Fibroblast of lung (primary cell): ENCODE results near the gene XYLT1. TPM values are rescaled to one million over a fixed set of nuclear protein-coding genes. Genes with fewer than 3 reads are reported as not detected.
A peak's percentile ranks its signal among the peaks of the same experiment; 100 is the strongest.

ENCODE experiments used
- DNase-seq, 2 donors: peaks; one replicate each; pipeline versions ENCODE4 v3.0.0 to v3.0.0-alpha.2; 2010; ENCODE audit warnings: low read depth in 2 of 2
- H2AFZ ChIP-seq: 2 replicates; pipeline ENCODE4 v1.5.1; 2012; ENCODE audit warnings: low read length, control low read depth, inconsistent platforms
- H3K27ac ChIP-seq: 2 replicates; pipeline ENCODE4 v1.5.1; 2011; ENCODE audit warnings: low read length, control low read depth; ENCODE audit not compliant: insufficient read depth
- H3K27me3 ChIP-seq: 2 replicates; pipeline ENCODE4 v1.5.1; 2011; ENCODE audit warnings: mild to moderate bottlenecking, low read length; ENCODE audit not compliant: control insufficient read depth, insufficient read depth
- H3K36me3 ChIP-seq: 2 replicates; pipeline ENCODE4 v1.5.1; 2011; ENCODE audit warnings: low read length; ENCODE audit not compliant: control insufficient read depth, insufficient read depth
- H3K4me1 ChIP-seq: 2 replicates; pipeline ENCODE4 v1.5.1; 2011; ENCODE audit warnings: low read length; ENCODE audit not compliant: control insufficient read depth, insufficient read depth; ENCODE audit errors: extremely low read depth
- H3K4me2 ChIP-seq: 2 replicates; pipeline ENCODE4 v1.5.1; 2011; ENCODE audit warnings: low read length, control low read depth; ENCODE audit not compliant: insufficient read depth; ENCODE audit errors: extremely low read depth
- H3K4me3 ChIP-seq, 4 experiments: fragments of 200-600 bp in 1 of 4; sonication (generic) in 1 of 4; replicated peaks in 1 of 4; 2 replicates each; pipeline ENCODE4 v1.5.1; 2011 to 2016; ENCODE audit warnings: low read length in 4 of 4, low read depth in 3 of 4, mild to moderate bottlenecking in 3 of 4, control low read depth in 2 of 4, inconsistent platforms in 1 of 4, mixed read lengths in 1 of 4; ENCODE audit not compliant: insufficient read depth in 1 of 4; ENCODE audit errors: control extremely low read depth in 1 of 4
- H3K79me2 ChIP-seq: 2 replicates; pipeline ENCODE4 v1.5.1; 2012; ENCODE audit warnings: mild to moderate bottlenecking, low read length, inconsistent platforms; ENCODE audit not compliant: control insufficient read depth, insufficient read depth
- H3K9ac ChIP-seq: 2 replicates; pipeline ENCODE4 v1.5.1; 2011; ENCODE audit warnings: mild to moderate bottlenecking, low read length, control low read depth; ENCODE audit not compliant: insufficient read depth
- H3K9me3 ChIP-seq: 2 replicates; pipeline ENCODE4 v1.5.1; 2012; ENCODE audit warnings: low read depth, low read length; ENCODE audit not compliant: control insufficient read depth, insufficient read depth
- H4K20me1 ChIP-seq: 2 replicates; pipeline ENCODE4 v1.5.1; 2011; ENCODE audit warnings: low read length; ENCODE audit not compliant: control insufficient read depth, insufficient read depth; ENCODE audit errors: extremely low read depth
- CTCF ChIP-seq, 2 donors: IDR thresholded peaks in 1 of 2; conservative IDR thresholded peaks in 1 of 2; 1 replicate in 1 of 2; 2 replicates in 1 of 2; pipeline ENCODE4 v1.5.1; 2011 to 2012; ENCODE audit warnings: low read length in 2 of 2, control low read depth in 1 of 2, inconsistent platforms in 1 of 2, low read depth in 1 of 2, mild to moderate bottlenecking in 1 of 2
- EZH2 ChIP-seq: IDR thresholded peaks from 2 replicates; pipeline ENCODE4 v1.5.1; 2012; ENCODE audit warnings: low read length, control low read depth, mild to moderate bottlenecking; ENCODE audit errors: missing control alignments
- polyA plus RNA-seq, 2 donors: library from polyadenylated mRNA; depleted of rRNA in 1 of 2; stranded (reverse) in 1 of 2; unstranded in 1 of 2; fragments of >200 nt; gene quantifications; 2 replicates each; pipeline ENCODE4 v1.2.1, GENCODE V29; 2011 to 2012; ENCODE audit warnings: missing spikeins in 1 of 2
- total RNA-seq: library from RNA; depleted of rRNA; stranded (reverse); fragments of >200 nt; gene quantifications from 2 replicates; pipeline ENCODE4 v1.2.1, GENCODE V29; 2014

Gene XYLT1
- total and polyA plus RNA-seq, 2 donors (not counting 1 experiment from before 2014, with no cell fraction given): 9.3 to 21.8 TPM

GRCh38 chr16:17413508-17413907 lies 57.3 kb downstream of the XYLT1 start:
- Histone ChIP-seq H3K27ac (no peak overlapping the region), H3K4me2 (no peak overlapping the region), H3K36me3 (no peaks in the 10 kb centered on the region), H3K27me3 (no peaks in the 10 kb centered on the region), H3K9ac (no peak overlapping the region), H3K79me2 (peaks cover 5% of the 10 kb centered on the region), H3K4me3 (no peak overlapping the region), H4K20me1 (no peaks in the 10 kb centered on the region), H3K4me1 (peaks cover 6% of the 10 kb centered on the region), H2AFZ (no peak overlapping the region), H3K9me3 (no peaks in the 10 kb centered on the region)
- DNase-seq: no peak
- TF ChIP-seq EZH2: no peak
- TF ChIP-seq CTCF (conservative IDR thresholded peaks at IDR 0.05 in 1 of 2, IDR thresholded peaks at IDR 0.05 in 1 of 2; ENCODE audit: low read depth in 1 of 2, low read length in 2 of 2): no peak

- peaks cover 5% of the 10 kb centered on the region for H3K79me2 ChIP-seq
- no peak overlapping the region for H3K9ac ChIP-seq
- H2AFZ ChIP-seq: no peak overlapping the region
- H3K27ac ChIP-seq: no peak overlapping the region
- H4K20me1 ChIP-seq: no peaks in the 10 kb centered on the region
- H3K4me1 ChIP-seq: peaks cover 6% of the 10 kb centered on the region
- TF ChIP-seq EZH2: no peak
- TF ChIP-seq CTCF (conservative IDR thresholded peaks at IDR 0.05 in 1 of 2, IDR thresholded peaks at IDR 0.05 in 1 of 2; ENCODE audit: low read depth in 1 of 2, low read length in 2 of 2): no peak
- no peaks in the 10 kb centered on the region for H3K9me3 ChIP-seq
- H3K4me2 ChIP-seq: no peak overlapping the region
- no peaks in the 10 kb centered on the region for H3K27me3 ChIP-seq
- H3K4me3 ChIP-seq: no peak overlapping the region
- peak in 1 of 2 donors; percentile 29 for DNase-seq
- no peaks in the 10 kb centered on the region for H3K36me3 ChIP-seq
Observed at GRCh38 chr16:17412791-17413190, 58.0 kb downstream of the XYLT1 start.

GRCh38 chr16:17412221-17412620 lies 58.5 kb downstream of the XYLT1 start:
- TF ChIP-seq EZH2 (no peak), CTCF (conservative IDR thresholded peaks at IDR 0.05 in 1 of 2, IDR thresholded peaks at IDR 0.05 in 1 of 2; ENCODE audit: low read depth in 1 of 2, low read length in 2 of 2) (no peak)
- H3K27ac ChIP-seq: no peak overlapping the region
- peaks cover 5% of the 10 kb centered on the region for H3K79me2 ChIP-seq
- H3K36me3 ChIP-seq: no peaks in the 10 kb centered on the region
- H3K9me3 ChIP-seq: no peaks in the 10 kb centered on the region
- peak; percentile 24 to 84 for DNase-seq
- no peak overlapping the region for H3K4me2 ChIP-seq
- H3K9ac ChIP-seq: no peak overlapping the region
- no peak overlapping the region for H3K4me3 ChIP-seq
- H3K4me1 ChIP-seq: peaks cover 9% of the 10 kb centered on the region
- H4K20me1 ChIP-seq: no peaks in the 10 kb centered on the region
- H3K27me3 ChIP-seq: no peaks in the 10 kb centered on the region
- H2AFZ ChIP-seq: no peak overlapping the region
